GM19372 (cell line): ENCODE measurements around the gene CNP.

Source experiments
- ATAC-seq: cut with Tn5 transposase; IDR thresholded peaks from one replicate; pipeline ENCODE4 v1.9.1; 2021; ENCODE audit warnings: mild to moderate bottlenecking, low read depth, moderate library complexity; ENCODE audit not compliant: unreplicated experiment

The CNP gene

DNA sequence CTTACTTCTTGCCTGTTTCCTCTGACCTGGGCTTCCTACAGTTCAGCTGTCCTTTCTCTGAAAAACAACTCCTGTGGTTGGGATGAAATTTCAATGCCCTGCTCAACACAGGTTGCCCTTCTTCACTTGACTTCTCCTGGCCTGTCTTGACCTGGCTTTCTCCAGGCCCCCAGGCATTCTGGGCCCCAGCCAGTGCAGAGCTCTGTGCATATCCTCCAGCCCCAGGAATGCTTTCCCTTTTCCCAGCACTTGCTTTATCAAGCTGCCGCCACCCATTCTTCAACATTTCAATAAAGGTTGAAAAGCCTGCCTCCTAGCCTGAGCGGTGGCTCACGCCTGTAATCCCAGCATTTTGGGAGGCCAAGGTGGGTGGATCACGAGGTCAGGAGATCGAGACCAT is 25.4 kb upstream of the CNP start:
- ATAC-seq = no peak

DNA sequence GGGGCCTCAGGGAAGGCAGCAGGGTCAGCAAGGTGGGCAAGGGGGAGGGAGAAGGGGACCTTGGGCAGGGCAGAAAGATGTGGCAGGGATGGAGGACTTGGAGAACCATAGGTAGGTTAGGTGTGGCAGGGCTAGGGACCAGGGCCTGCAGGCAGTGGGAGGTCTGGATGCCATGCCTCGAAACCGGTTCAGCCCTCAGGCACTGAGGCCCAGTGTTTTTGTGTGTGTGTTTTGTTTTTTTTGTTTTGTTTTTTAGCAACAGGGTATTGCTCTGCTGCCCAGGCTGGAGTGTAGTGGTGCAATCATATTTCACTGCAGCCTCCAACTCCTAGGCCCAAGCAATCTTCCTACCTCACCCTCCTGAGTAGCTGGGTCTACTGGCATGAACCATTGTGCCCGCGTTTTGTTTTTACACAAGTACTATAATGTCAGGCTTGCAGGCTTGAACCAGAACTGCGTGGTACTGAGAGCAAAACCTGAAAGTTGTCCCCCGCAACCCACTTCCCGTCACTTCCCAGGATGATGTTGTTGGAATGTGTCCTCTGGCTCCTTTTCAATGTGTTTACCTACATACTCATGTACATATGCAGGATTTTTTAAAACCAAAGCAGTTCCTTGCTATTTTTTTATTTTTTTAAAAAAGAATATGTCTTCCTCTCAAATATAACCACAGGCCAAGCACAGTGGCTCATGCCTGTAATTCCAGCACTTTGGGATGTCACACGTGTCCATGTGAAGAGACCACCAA is 23.8 kb upstream of the CNP start:
- no peak for ATAC-seq

DNA sequence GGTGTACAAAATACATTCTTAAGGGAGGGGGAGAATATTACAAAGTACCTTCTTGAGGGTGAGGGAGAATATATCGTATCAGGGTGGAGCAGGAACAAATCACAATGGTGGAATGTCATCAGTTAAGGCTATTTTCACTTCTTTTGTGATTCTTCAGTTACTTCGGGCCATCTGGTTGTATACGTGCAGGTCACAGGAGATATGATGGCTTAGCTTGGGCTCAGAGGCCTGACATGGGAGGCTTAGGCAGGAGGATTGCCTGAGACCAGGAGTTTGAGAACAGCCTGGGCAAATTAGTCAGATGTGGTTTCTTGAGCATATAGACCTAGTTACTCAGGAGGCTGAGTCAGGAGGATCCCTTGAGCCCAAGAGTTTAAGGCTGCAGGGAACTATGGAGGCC is 23.1 kb upstream of the CNP start:
- ATAC-seq = no peak

DNA sequence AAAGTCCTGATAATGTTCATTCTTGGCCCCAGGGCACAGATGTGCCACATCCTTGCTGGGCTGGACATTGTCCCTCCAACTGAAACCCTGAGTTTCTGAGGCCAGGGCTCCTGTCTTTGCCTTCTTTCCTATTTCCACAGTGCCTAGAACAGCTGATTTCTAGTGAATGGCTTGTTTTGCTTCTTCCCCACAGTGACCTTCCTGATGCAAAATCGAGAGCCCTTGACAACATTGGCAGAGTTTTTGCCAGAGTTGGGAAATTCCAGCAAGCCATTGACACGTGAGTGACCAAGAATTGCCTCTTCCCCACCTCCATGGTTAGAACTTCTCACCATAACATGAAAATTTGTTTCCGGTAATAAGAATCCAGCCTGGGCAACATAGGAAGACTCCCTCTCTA is 21.7 kb upstream of the CNP start:
- ATAC-seq = no peak

DNA sequence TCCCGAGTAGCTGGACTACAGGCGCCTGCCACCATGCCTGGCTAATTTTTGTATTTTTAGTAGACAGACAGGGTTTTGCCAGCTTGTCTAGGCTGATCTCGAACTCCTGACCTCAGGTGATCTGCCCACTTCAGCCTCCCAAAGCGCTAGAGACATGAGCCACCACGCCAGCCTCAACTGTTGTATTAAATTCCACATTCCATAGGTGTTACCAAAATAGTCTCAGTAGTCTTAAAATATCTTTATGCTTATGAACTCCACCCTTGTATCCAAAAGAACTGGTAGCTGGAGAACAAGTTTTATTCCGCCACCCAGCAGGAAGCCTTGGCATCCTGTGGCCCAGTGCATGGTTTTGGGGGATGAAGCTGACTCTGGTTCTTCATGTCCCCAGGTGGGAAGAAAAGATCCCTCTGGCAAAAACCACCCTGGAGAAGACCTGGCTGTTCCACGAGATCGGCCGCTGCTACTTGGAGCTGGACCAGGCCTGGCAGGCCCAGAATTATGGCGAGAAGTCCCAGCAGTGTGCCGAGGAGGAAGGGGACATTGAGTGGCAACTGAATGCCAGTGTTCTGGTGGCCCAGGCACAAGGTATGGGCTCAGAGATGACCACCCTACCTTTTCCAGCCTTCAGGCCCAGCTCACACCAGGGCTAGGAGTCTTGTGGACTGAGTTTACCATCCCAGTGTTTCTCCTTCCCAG is 17.7 kb upstream of the CNP start:
- no peak for ATAC-seq

DNA sequence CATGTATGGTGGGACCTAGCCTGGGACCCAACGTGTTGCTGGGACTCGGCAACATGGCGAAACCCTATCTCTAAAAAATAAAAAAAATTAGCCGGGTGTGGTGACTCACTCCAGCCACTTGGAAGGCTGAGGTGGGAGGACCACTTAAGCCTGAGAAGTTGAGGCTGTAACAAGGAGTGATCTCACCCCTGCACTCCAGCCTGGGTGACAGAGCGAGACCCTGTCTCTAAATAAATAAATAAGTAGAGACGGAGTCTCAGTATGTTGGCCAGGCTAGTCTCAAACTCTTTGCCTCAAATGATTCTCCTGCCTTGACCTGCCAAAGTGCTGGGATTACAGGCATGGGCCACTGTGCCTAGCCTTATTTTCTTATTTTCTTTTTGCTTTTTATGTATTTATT is 10.1 kb upstream of the CNP start:
- ATAC-seq = no peak

DNA sequence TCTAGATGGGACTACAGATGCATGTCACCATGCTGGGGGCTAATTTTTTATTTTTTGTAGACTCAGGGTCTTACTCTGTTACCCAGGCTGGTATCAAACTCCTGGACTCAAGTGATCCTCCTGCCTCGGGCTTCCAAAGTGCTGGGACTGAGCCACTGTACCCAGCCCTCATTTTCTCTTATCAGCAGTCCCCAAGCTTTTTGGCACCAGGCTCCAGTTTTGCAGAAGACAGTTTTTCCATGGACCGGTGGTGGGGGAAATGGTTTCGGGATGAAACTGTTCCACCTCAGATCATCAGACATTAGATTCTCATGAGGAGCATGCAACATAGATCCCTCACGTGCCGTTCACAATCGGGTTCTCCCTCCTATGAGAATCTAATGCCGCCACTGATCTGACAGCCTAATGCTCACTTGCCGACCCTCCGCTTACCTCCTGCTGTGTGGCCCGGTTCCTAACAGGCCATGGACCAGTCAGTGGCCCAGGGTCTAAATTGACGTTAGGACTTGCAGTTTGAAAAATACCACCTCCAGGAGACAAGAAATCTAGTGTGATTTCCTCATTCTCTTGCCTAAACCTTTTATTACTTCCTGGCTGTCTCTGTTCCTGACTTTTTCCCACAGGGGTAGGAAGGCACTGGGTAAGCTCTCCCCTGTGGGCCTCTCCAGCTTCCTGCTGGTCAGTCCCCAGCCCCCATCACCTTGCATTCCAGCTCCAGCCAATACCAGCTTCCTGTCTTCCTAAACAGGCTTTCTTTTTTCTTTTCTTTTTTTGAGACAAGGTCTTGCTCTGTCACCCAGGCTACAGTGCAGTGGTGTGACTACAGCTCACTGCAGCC is 9.3 kb upstream of the CNP start:
- ATAC-seq = no peak

DNA sequence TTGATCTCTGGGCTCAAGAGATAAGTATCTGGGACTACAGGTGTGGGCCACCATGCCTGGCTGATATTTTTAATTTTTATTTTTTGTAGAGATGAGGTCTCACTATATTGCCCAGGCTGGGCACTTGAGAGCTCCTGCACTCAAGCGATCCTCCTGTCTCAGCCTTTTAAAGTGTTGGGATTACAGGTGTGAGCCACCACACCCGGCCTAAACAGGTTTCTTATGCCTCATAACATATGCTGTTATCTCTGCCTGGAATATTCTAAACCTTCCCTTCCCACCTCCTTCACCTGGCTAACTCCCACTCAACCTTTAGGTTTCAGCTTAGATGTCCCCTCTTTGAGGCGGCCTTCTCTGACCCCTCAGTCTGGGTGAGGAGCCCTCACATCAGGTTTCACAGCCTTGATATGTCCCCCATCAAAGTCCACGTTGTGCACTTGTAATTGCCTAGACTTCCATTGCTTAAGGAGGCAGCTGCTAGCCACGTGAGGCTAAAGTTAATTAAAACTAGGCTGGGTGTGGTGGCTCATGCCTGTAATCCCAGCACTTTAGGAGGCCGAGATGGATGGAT is 8.6 kb upstream of the CNP start:
- no peak for ATAC-seq

DNA sequence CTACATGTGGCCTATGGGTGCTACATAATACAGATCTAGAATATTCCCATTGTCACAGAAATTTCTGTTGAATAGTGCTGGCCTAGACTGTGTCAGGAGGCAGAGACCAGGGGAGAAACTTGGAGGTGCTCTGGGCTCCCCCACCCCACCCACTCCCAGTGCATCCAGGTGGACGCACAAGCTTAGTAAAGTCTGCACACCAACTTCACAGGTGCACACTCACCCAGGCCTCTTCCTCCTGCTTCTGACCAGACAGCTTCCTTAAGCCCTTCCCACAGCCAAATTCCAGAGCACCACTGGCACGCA is 7.6 kb upstream of the CNP start:
- no peak for ATAC-seq

DNA sequence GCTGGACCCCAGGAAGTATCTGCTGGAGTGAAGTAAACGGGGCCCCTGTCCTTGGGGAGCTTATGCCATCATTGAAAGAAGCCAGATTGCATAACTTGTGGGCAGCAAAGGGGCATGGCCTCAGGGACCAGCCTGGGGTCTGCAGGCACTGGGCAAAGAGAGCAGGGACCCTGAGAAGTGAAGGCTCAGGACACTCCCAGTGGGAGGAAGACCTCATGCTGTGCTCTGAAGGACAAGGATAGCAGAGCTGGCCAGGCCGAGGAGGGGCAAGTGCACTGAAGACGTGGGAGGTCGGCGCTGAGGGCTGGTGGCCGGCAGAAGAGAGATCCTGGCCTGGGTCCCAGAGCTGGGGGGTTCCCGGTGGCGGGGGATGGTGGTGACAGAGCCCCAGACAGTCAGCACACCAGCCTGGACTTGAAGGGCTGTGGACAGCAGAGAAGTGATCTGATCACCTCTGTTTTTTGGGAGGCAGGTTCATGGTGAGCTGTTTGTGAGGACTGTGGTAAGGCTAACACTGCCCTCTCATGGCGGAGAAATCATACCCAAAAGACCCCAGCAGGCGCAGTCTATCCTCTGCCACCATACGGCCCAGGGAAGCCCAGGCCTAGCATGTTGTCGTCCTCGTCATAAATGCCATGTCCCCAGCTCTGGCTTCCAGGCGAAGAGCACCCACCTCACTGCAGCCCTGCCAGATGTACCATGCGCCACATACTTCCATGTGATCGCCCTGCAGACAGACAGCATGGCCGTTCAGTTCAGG is 7.1 kb upstream of the CNP start:
- no peak for ATAC-seq

DNA sequence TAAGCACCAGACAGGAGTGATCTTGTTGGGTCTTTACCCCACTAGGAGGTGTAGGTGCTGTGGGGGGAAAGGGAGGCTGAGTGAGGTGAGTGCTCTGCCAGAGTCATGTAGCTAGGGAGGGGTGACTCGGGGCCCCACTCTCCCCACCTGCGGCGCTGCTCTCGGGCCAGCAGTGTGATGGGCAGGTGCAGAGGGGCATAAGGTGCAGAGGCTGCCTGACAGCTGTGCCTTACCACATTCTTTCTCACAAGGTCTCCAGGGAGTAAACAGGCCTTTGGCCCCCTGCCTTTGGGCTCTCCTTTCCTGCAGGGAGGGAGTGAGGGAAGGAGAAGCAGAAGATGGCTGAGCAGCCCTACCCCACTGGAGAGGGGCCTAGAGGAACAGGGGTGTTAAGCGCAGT is 4.5 kb upstream of the CNP start:
- no peak for ATAC-seq

DNA sequence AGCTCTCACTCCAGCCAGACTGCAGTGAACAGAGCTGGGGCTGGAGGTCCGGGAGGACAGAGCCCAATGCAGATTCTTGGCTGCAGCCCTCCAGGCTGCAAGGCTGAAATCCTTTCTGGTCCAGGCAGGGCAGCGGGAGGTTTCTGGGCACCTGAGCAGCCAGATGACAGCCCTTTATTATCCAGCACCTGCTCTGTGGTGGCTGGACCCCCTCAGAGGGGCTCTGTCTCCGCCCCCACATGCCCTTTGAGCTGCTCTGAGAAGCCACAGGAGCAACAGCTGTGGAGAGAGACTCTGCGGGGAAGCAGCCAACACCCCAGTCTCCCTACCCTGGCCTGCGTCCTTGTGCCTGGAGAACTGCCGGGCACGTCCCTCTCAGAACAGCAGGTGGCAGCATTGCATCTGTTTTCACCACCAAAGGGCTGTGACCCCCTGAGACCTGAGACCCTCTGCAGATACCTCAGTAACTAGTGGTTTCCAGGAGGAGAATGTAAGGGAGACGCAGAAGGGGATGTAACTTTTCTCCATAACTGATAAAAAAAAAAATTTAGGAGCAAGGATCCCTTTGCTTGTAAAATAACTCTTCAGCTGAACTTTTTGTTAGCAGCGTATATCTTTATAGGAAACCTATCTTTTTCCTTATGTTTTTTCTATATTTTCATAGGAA is 3.7 kb upstream of the CNP start:
- ATAC-seq = no peak

DNA sequence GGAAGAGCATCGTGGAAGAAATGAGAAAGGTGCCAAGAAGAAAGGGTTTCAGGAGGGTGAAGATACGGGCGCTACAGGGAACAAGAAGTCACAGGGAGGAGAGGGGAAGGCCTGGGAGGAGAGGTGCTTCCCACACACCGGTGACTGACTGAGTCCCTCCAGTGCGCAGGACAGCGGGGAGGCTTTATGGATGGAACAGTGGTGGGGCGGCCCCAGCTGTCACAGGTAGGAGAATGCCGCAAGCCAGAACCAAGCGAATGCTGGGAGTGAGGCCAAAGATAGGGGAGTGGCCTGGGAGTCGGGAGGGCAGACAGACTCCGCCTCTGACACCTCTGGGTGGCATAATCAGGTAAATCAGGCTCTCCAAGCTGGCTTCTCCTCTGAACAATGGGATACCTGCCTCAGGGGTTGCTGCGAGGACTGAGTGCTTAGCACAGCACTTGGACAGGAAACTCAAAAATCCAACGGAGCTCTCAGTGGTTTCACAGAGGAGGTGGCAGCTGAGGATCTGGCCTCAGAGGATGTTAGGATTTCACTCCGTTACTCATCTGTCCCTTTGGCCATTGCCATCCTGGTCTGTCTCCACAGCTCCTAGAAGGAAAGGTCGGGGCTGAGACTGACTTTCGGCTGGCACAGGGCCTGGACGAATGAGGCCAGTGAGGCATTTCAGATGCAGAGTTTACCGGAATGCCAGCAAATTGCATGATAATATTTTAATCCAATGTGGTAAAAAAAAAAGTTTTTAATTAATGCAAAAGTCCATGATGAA is 717 bp upstream of the CNP start:
- no peak for ATAC-seq

DNA sequence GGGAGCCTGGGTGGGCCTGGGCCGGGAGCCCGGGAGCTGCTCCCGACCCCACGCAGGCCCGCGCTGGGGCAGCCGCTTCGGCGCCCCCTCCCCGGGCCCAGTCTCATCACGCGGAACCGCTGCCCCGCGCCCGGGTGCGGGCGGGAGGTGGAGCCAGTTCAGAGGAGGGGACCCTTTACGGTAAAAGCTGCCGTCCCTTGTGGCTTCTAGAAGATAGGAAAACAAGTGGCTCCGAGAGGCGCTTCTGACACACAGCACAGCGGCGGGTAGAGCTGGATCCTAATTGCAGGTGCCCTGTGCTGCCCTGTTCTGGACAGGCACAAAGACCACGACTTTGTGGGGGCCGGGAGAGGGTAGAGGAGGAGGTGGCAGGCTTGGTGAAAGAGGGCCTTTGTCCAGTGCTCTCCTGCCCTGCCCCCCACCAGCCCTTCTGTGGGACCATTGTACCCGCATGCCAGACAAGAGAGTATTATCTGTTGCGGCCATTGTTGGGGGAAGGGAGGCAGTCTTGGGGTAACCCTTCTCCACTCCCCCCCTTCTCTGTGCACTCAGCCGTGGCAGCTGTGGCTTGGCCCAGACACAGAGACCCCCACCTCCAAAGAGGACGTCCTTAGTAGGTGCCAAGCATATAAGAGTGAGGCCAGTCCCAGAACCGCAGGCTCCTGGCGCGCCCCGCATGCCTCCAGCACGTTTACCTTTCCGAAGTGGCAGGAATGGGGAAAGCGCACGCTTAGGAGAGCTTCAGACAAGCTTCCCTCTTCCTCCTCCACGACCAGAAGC is 736 bp downstream of the CNP start:
- ATAC-seq = peak; percentile 19

DNA sequence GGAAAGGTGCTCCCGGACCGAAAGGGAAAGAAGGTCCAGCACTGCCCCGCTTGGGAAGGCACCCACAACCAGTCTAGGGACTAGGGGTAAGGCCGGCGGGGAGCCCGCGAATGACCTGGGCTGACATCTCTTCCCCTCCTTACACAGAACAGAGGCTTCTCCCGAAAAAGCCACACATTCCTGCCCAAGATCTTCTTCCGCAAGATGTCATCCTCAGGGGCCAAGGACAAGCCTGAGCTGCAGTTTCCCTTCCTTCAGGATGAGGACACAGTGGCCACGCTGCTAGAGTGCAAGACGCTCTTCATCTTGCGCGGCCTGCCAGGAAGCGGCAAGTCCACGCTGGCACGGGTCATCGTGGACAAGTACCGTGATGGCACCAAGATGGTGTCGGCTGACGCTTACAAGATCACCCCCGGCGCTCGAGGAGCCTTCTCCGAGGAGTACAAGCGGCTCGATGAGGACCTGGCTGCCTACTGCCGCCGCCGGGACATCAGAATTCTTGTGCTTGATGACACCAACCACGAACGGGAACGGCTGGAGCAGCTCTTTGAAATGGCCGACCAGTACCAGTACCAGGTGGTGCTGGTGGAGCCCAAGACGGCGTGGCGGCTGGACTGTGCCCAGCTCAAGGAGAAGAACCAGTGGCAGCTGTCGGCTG is 1.5 kb downstream of the CNP start:
- ATAC-seq = no peak

DNA sequence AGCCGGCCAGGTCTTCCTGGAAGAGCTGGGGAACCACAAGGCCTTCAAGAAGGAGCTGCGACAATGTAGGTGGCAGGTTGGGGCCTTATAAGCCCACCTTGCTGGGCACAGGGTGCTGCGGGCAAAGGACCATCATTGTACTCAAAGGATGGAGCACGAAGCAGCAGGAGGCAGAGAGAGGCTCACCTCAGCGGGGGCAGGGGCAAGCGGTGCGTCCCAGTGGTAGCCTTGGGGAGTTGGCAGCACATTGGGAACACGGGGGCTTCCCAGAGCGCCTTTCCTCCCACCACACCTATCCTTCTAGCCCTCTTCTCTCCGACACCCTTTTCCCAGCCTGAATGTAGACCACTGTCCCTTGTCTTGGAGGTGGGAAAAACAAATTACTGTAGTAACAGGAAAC is 2.1 kb downstream of the CNP start:
- ATAC-seq = no peak

DNA sequence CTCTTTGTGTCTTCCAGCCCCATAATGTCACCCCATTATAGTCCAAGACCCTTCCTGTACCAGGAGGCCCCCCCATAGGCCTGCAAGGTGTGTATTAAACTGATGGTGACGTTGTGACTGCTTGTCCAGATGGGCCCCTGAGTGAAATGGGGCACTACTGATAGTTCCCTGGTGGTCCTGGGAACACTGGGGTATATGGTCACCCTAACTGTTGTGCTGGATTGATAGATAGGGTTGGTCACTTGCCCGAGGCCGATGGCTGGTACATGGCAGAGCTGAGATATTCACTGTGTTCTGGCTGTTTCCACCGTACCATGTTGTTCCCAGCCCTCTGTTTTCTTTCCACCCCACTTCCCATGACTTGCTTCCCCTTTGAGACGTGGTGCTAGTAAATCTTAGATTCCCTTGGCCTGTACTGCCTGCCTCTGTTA is 4.3 kb downstream of the CNP start:
- no peak for ATAC-seq
